ENCODE results near the gene FLNB. TPM values are rescaled to one million over a fixed set of nuclear protein-coding genes. Genes with fewer than 3 reads are reported as not detected.

Gene FLNB
- total RNA-seq, 1 experiment from 2014 or later: 127 TPM

- TF ChIP-seq PRDM15 (CRISPR knock-in tag; IDR thresholded peaks at IDR 0.05) (no peak), OVOL2 (CRISPR knock-in tag; IDR thresholded peaks at IDR 0.05; ENCODE audit: borderline replicate concordance) (no peak), GRHL2 (CRISPR knock-in tag; IDR thresholded peaks at IDR 0.05; ENCODE audit: insufficient replicate concordance, severe bottlenecking) (no peak)
These were observed 109.4 kb downstream of the FLNB start (continued) for GRCh38 chr3:58117561-58118181.

- ATAC-seq: no peak
- no peak for DNase-seq (ENCODE audit: low spot score)
- ChIA-PET CTCF (interaction anchor here (1.1 to 1.5 kb wide), 3 partner anchors 16 to 99 kb away, joined by 3 read pairs; no protein-coding TSS in a partner anchor), POLR2A (no interaction called here)
- Mint-ChIP-seq H3K9me3 (no peaks in the 10 kb centered on the region), H3K4me3 (no peak overlapping the region), H3K27me3 (ENCODE audit: low read depth) (no peaks in the 10 kb centered on the region), H3K27ac (no peak overlapping the region), H3K36me3 (peaks cover 69% of the 10 kb centered on the region), H3K4me1 (no peaks in the 10 kb centered on the region)
- TF ChIP-seq TCF7 (CRISPR knock-in tag; IDR thresholded peaks at IDR 0.05; ENCODE audit: low read depth) (no peak), USF2 (CRISPR knock-in tag; IDR thresholded peaks at IDR 0.05) (no peak), ELF4 (CRISPR knock-in tag; IDR thresholded peaks at IDR 0.05; ENCODE audit: low read depth) (no peak), SMAD4 (CRISPR knock-in tag; IDR thresholded peaks at IDR 0.05) (no peak), RORB (CRISPR knock-in tag; IDR thresholded peaks at IDR 0.05) (no peak), CBFB (CRISPR knock-in tag; IDR thresholded peaks at IDR 0.05; ENCODE audit: low read depth) (no peak), PRRX2 (CRISPR knock-in tag; IDR thresholded peaks at IDR 0.05) (no peak), ZMAT4 (CRISPR knock-in tag; IDR thresholded peaks at IDR 0.05) (no peak), SMAD3 (CRISPR knock-in tag; IDR thresholded peaks at IDR 0.05; ENCODE audit: borderline replicate concordance) (no peak), ZNF121 (CRISPR knock-in tag; IDR thresholded peaks at IDR 0.05) (no peak), ESRRA (CRISPR knock-in tag; IDR thresholded peaks at IDR 0.05; ENCODE audit: borderline replicate concordance) (no peak), KAT7 (CRISPR knock-in tag; IDR thresholded peaks at IDR 0.05; ENCODE audit: borderline replicate concordance) (no peak), ZNF671 (CRISPR knock-in tag; IDR thresholded peaks at IDR 0.05) (no peak), RELA (CRISPR knock-in tag; IDR thresholded peaks at IDR 0.05; ENCODE audit: borderline replicate concordance) (no peak), FOXK1 (CRISPR knock-in tag; IDR thresholded peaks at IDR 0.05) (no peak), CREB1 (CRISPR knock-in tag; IDR thresholded peaks at IDR 0.05) (no peak), ZNF317 (CRISPR knock-in tag; IDR thresholded peaks at IDR 0.05; ENCODE audit: borderline replicate concordance, low read depth) (no peak)
- TF ChIP-seq, protein P1, sequence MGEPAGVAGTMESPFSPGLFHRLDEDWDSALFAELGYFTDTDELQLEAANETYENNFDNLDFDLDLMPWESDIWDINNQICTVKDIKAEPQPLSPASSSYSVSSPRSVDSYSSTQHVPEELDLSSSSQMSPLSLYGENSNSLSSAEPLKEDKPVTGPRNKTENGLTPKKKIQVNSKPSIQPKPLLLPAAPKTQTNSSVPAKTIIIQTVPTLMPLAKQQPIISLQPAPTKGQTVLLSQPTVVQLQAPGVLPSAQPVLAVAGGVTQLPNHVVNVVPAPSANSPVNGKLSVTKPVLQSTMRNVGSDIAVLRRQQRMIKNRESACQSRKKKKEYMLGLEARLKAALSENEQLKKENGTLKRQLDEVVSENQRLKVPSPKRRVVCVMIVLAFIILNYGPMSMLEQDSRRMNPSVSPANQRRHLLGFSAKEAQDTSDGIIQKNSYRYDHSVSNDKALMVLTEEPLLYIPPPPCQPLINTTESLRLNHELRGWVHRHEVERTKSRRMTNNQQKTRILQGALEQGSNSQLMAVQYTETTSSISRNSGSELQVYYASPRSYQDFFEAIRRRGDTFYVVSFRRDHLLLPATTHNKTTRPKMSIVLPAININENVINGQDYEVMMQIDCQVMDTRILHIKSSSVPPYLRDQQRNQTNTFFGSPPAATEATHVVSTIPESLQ (CRISPR knock-in tag; IDR thresholded peaks at IDR 0.05): no peak
- TF ChIP-seq, protein P2, sequence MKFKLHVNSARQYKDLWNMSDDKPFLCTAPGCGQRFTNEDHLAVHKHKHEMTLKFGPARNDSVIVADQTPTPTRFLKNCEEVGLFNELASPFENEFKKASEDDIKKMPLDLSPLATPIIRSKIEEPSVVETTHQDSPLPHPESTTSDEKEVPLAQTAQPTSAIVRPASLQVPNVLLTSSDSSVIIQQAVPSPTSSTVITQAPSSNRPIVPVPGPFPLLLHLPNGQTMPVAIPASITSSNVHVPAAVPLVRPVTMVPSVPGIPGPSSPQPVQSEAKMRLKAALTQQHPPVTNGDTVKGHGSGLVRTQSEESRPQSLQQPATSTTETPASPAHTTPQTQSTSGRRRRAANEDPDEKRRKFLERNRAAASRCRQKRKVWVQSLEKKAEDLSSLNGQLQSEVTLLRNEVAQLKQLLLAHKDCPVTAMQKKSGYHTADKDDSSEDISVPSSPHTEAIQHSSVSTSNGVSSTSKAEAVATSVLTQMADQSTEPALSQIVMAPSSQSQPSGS (CRISPR knock-in tag; IDR thresholded peaks at IDR 0.05; ENCODE audit: borderline replicate concordance, low read depth): no peak
- TF ChIP-seq, protein P3, sequence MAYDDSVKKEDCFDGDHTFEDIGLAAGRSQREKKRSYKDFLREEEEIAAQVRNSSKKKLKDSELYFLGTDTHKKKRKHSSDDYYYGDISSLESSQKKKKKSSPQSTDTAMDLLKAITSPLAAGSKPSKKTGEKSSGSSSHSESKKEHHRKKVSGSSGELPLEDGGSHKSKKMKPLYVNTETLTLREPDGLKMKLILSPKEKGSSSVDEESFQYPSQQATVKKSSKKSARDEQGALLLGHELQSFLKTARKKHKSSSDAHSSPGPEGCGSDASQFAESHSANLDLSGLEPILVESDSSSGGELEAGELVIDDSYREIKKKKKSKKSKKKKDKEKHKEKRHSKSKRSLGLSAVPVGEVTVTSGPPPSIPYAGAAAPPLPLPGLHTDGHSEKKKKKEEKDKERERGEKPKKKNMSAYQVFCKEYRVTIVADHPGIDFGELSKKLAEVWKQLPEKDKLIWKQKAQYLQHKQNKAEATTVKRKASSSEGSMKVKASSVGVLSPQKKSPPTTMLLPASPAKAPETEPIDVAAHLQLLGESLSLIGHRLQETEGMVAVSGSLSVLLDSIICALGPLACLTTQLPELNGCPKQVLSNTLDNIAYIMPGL (CRISPR knock-in tag; IDR thresholded peaks at IDR 0.05): no peak
These were observed 111.0 kb downstream of the FLNB start for GRCh38 chr3:58119186-58119585.
